GM23338 (cell line): Measurements from ENCODE around the gene ARRDC1. TPM values are rescaled to one million over a fixed set of nuclear protein-coding genes. Genes with fewer than 3 reads are reported as not detected.

ENCODE experiments used
- ATAC-seq: fragments of 200-7000 bp; cut with Tn5 transposase; 3 replicates; pipeline ENCODE4 v1.9.1; 2020
- DNase-seq: peaks from one replicate; pipeline ENCODE4 v3.0.0-alpha.2; 2015; ENCODE audit warnings: low spot score
- H2AFZ ChIP-seq: fragments of 200-600 bp; sonication (generic); 2 replicates; pipeline ENCODE4 v1.8.0; 2016; ENCODE audit warnings: antibody characterized with exemption, mild to moderate bottlenecking, moderate library complexity
- H3F3A ChIP-seq: fragments of 200-600 bp; sonication (generic); replicated peaks from 2 replicates; pipeline ENCODE4 v1.8.0; 2017; ENCODE audit warnings: antibody characterized with exemption, mixed run types, low read depth
- H3K27ac ChIP-seq: fragments of 200-600 bp; sonication (generic); 2 replicates; pipeline ENCODE4 v1.6.1; 2016; ENCODE audit warnings: low read depth
- H3K27me3 ChIP-seq: fragments of 200-600 bp; sonication (generic); 2 replicates; pipeline ENCODE4 v1.8.0; 2016; ENCODE audit warnings: mild to moderate bottlenecking, mixed run types, moderate library complexity; ENCODE audit not compliant: insufficient read depth
- H3K36me3 ChIP-seq: fragments of 200-600 bp; sonication (generic); 2 replicates; pipeline ENCODE4 v1.8.0; 2016; ENCODE audit warnings: mild to moderate bottlenecking; ENCODE audit not compliant: insufficient read depth
- H3K4me1 ChIP-seq: fragments of 200-600 bp; sonication (generic); 2 replicates; pipeline ENCODE4 v1.8.0; 2016; ENCODE audit warnings: mild to moderate bottlenecking, moderate library complexity; ENCODE audit not compliant: insufficient read depth
- H3K4me2 ChIP-seq: fragments of 200-600 bp; sonication (generic); 2 replicates; pipeline ENCODE4 v1.7.1; 2017; ENCODE audit warnings: mixed run types
- H3K4me3 ChIP-seq: fragments of 200-600 bp; sonication (generic); 2 replicates; pipeline ENCODE4 v1.6.1; 2016; ENCODE audit warnings: mixed run types
- H3K79me2 ChIP-seq: fragments of 200-600 bp; sonication (generic); replicated peaks from 2 replicates; pipeline ENCODE4 v1.8.0; 2017; ENCODE audit warnings: mild to moderate bottlenecking; ENCODE audit not compliant: insufficient read depth
- H3K9me2 ChIP-seq: fragments of 200-600 bp; sonication (generic); 2 replicates; pipeline ENCODE4 v1.8.0; 2017; ENCODE audit not compliant: insufficient read depth
- H4K20me1 ChIP-seq: fragments of 200-600 bp; sonication (generic); replicated peaks from 2 replicates; pipeline ENCODE4 v1.8.0; 2017; ENCODE audit warnings: mild to moderate bottlenecking; ENCODE audit not compliant: insufficient read depth
- H3K27ac Mint-ChIP-seq: 2 replicates; pipeline ENCODE4 v1.8.0; 2020; ENCODE audit warnings: inconsistent platforms, mild to moderate bottlenecking, moderate library complexity, mixed read lengths
- H3K27me3 Mint-ChIP-seq: 3 replicates; pipeline ENCODE4 v1.8.0; 2022; ENCODE audit warnings: low read depth, mild to moderate bottlenecking, moderate library complexity, mixed read lengths, inconsistent platforms; ENCODE audit not compliant: insufficient read depth, poor library complexity
- H3K36me3 Mint-ChIP-seq: 3 replicates; pipeline ENCODE4 v1.8.0; 2021; ENCODE audit warnings: low read depth, mild to moderate bottlenecking, inconsistent platforms, moderate library complexity, mixed read lengths
- H3K4me1 Mint-ChIP-seq: 3 replicates; pipeline ENCODE4 v1.8.0; 2020; ENCODE audit warnings: mild to moderate bottlenecking, inconsistent platforms, mixed read lengths
- H3K4me3 Mint-ChIP-seq: 3 replicates; pipeline ENCODE4 v1.8.0; 2021; ENCODE audit warnings: moderate library complexity, mild to moderate bottlenecking, inconsistent platforms, mixed read lengths
- H3K9me3 Mint-ChIP-seq: 3 replicates; pipeline ENCODE4 v1.8.0; 2020; ENCODE audit warnings: moderate library complexity, mild to moderate bottlenecking, inconsistent platforms, mixed read lengths
- POLR2AphosphoS5 ChIP-seq: IDR thresholded peaks from 2 replicates; pipeline ENCODE4 v1.6.1; 2016; ENCODE audit warnings: antibody characterized with exemption, low read depth
- polyA plus RNA-seq: library from polyadenylated mRNA; unstranded; fragments of >200 nt; fragmentation: Nextera tagmentation; extraction: Ambion mirVana; gene quantifications from 2 replicates; pipeline ENCODE4 v1.2.1, GENCODE V29; 2016
- total RNA-seq: library from RNA; depleted of rRNA; stranded (reverse); fragments of >200 nt; shearing (Covaris generic); gene quantifications from 2 replicates; pipeline ENCODE4 v1.2.3, GENCODE V29; 2014
- TF ChIP-seq, protein P1 (sequence below), 2 experiments: fragments of 200-600 bp in 1 of 2; sonication (generic) in 1 of 2; conservative IDR thresholded peaks; 2 replicates each; pipeline versions ENCODE4 v1.5.1 to v1.6.1; 2016 to 2017; ENCODE audit warnings: antibody characterized with exemption in 2 of 2, low read depth in 2 of 2, mild to moderate bottlenecking in 2 of 2, moderate library complexity in 1 of 2
- TF ChIP-seq, protein P2 (sequence below): fragments of 250-450 bp; sonication (Bioruptor Pico); IDR thresholded peaks from 2 replicates; pipeline ENCODE4 v1.5.0; 2020; ENCODE audit warnings: mild to moderate bottlenecking, moderate library complexity
- TF ChIP-seq, protein P3 (sequence below): IDR thresholded peaks from 2 replicates; pipeline ENCODE4 v1.6.1; 2016; ENCODE audit warnings: antibody characterized with exemption

The ARRDC1 gene
- total and polyA plus RNA-seq, 2 experiments from 2014 or later = 36.6 to 63.8 TPM

DNA sequence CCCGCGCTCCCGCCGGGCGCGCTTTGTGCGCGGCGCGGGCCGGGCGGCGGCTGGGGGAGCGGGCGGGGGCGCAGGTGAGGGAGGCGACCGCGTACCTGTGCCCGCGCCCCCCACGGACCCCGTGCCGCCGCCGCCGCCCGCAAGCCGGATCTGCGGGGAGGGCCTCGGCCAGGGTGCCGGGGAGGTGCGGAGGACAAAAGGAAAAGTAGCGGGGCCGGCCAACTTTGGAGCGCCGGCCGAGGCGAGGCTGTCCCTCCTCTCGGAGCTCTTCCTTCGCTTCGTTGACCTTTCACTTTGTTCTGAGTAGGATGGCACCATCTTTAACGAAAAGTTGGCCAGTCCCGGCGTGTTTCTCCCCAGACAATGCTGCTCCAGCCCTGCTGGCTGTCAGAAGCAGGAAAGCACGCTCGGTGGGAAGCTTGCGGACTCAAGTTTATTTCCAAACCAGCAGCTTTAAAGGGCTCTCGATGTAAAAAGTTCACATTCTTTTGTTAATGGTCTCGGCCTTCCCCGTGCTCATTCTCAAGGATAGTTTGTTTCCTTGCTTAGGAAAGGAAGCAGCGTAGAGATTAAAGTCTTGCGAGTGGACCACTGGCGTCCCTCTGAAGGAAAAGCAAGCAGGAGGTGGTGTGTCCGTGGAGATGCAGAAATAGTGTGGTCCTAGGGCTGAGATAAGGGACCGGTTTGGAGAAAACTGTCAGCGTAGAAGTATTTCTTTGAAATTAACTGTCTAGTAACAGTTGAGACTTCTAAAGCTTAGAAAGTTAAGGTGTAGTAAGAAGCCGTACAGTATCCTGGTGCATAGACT lies 14.0 kb downstream of the ARRDC1 start:
- Histone ChIP-seq H3K79me2 (peaks cover 66% of the 10 kb centered on the region), H3K36me3 (no peaks in the 10 kb centered on the region; the same call in 1 of the 2 replicates), H3F3A (peaks cover 32% of the 10 kb centered on the region), H3K9me2 (no peaks in the 10 kb centered on the region), H3K27me3 (no peaks in the 10 kb centered on the region), H4K20me1 (peaks cover 41% of the 10 kb centered on the region), H3K27ac (peak overlapping the region; percentile 94), H3K4me1 (peaks cover 25% of the 10 kb centered on the region), H3K4me3 (peak overlapping the region; percentile 99), H2AFZ (peak overlapping the region; percentile 79; the same call in 1 of the 2 replicates), H3K4me2 (peak overlapping the region; percentile 96)
- H3K27ac Mint-ChIP-seq = peak overlapping the region; percentile 79
- H3K27me3 Mint-ChIP-seq = peaks cover 15% of the 10 kb centered on the region
- TF ChIP-seq, protein P1, sequence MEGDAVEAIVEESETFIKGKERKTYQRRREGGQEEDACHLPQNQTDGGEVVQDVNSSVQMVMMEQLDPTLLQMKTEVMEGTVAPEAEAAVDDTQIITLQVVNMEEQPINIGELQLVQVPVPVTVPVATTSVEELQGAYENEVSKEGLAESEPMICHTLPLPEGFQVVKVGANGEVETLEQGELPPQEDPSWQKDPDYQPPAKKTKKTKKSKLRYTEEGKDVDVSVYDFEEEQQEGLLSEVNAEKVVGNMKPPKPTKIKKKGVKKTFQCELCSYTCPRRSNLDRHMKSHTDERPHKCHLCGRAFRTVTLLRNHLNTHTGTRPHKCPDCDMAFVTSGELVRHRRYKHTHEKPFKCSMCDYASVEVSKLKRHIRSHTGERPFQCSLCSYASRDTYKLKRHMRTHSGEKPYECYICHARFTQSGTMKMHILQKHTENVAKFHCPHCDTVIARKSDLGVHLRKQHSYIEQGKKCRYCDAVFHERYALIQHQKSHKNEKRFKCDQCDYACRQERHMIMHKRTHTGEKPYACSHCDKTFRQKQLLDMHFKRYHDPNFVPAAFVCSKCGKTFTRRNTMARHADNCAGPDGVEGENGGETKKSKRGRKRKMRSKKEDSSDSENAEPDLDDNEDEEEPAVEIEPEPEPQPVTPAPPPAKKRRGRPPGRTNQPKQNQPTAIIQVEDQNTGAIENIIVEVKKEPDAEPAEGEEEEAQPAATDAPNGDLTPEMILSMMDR (conservative IDR thresholded peaks at IDR 0.05; ENCODE audit: low read depth in 2 of 2) = no peak
- TF ChIP-seq, protein P2, sequence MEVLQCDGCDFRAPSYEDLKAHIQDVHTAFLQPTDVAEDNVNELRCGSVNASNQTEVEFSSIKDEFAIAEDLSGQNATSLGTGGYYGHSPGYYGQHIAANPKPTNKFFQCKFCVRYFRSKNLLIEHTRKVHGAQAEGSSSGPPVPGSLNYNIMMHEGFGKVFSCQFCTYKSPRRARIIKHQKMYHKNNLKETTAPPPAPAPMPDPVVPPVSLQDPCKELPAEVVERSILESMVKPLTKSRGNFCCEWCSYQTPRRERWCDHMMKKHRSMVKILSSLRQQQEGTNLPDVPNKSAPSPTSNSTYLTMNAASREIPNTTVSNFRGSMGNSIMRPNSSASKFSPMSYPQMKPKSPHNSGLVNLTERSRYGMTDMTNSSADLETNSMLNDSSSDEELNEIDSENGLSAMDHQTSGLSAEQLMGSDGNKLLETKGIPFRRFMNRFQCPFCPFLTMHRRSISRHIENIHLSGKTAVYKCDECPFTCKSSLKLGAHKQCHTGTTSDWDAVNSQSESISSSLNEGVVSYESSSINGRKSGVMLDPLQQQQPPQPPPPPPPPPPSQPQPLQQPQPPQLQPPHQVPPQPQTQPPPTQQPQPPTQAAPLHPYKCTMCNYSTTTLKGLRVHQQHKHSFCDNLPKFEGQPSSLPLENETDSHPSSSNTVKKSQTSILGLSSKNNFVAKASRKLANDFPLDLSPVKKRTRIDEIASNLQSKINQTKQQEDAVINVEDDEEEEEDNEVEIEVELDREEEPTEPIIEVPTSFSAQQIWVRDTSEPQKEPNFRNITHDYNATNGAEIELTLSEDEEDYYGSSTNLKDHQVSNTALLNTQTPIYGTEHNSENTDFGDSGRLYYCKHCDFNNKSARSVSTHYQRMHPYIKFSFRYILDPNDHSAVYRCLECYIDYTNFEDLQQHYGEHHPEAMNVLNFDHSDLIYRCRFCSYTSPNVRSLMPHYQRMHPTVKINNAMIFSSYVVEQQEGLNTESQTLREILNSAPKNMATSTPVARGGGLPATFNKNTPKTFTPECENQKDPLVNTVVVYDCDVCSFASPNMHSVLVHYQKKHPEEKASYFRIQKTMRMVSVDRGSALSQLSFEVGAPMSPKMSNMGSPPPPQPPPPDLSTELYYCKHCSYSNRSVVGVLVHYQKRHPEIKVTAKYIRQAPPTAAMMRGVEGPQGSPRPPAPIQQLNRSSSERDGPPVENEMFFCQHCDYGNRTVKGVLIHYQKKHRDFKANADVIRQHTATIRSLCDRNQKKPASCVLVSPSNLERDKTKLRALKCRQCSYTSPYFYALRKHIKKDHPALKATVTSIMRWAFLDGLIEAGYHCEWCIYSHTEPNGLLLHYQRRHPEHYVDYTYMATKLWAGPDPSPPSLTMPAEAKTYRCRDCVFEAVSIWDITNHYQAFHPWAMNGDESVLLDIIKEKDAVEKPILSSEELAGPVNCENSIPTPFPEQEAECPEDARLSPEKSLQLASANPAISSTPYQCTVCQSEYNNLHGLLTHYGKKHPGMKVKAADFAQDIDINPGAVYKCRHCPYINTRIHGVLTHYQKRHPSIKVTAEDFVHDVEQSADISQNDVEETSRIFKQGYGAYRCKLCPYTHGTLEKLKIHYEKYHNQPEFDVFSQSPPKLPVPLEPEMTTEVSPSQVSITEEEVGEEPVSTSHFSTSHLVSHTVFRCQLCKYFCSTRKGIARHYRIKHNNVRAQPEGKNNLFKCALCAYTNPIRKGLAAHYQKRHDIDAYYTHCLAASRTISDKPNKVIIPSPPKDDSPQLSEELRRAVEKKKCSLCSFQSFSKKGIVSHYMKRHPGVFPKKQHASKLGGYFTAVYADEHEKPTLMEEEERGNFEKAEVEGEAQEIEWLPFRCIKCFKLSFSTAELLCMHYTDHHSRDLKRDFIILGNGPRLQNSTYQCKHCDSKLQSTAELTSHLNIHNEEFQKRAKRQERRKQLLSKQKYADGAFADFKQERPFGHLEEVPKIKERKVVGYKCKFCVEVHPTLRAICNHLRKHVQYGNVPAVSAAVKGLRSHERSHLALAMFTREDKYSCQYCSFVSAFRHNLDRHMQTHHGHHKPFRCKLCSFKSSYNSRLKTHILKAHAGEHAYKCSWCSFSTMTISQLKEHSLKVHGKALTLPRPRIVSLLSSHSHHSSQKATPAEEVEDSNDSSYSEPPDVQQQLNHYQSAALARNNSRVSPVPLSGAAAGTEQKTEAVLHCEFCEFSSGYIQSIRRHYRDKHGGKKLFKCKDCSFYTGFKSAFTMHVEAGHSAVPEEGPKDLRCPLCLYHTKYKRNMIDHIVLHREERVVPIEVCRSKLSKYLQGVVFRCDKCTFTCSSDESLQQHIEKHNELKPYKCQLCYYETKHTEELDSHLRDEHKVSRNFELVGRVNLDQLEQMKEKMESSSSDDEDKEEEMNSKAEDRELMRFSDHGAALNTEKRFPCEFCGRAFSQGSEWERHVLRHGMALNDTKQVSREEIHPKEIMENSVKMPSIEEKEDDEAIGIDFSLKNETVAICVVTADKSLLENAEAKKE (CRISPR knock-in tag) = no peak
- peak; percentile 10; the same call in 1 of the 2 replicates for TF ChIP-seq POLR2AphosphoS5
- TF ChIP-seq, protein P3, sequence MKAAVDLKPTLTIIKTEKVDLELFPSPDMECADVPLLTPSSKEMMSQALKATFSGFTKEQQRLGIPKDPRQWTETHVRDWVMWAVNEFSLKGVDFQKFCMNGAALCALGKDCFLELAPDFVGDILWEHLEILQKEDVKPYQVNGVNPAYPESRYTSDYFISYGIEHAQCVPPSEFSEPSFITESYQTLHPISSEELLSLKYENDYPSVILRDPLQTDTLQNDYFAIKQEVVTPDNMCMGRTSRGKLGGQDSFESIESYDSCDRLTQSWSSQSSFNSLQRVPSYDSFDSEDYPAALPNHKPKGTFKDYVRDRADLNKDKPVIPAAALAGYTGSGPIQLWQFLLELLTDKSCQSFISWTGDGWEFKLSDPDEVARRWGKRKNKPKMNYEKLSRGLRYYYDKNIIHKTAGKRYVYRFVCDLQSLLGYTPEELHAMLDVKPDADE = no peak
- H3K4me1 Mint-ChIP-seq = peaks cover 30% of the 10 kb centered on the region
- ATAC-seq = peak; percentile 4; the same call in 2 of the 3 replicates
- peak; percentile 51 for DNase-seq
- peak overlapping the region; percentile 93 for H3K4me3 Mint-ChIP-seq
- H3K9me3 Mint-ChIP-seq = no peaks in the 10 kb centered on the region; the same call in 1 of the 3 replicates
- H3K36me3 Mint-ChIP-seq = peaks cover 58% of the 10 kb centered on the region
